ENCODE data around the gene KITLG.
A peak's percentile ranks its signal among the peaks of the same experiment; 100 is the strongest.
"Not testable (repeated sequence)": the region's sequence is repeated elsewhere in the genome, so short reads cannot be mapped to it uniquely, and the experiment has no call there.

Gene KITLG

DNA sequence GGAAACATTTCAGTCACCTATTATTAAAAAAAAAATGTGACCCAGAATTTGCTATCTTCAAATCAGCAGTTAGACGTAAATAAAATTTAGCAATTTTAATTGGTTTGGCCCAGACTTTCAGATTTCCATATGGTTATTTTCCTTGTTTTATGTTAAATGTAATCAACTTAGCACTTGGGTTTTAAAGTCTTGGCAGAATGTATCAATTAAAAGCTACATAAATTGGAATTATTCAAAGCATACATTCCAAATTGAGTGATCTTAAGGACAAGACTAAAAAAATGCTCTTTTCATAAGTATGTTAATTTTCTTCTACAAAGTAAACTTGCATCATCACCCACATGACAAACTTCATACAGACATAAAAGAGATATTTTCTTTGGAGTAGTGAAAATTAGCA is 3.4 kb downstream of the KITLG start:
- no peak for DNase-seq (ENCODE audit: low spot score)

- DNase-seq (ENCODE audit: low spot score), result no peak
Measured at GRCh38 chr12:88575361-88575970, 4.8 kb downstream of the KITLG start.

GRCh38 chr12:88574278-88574677 is 6.0 kb downstream of the KITLG start:
- DNase-seq (ENCODE audit: low spot score), result no peak

DNA sequence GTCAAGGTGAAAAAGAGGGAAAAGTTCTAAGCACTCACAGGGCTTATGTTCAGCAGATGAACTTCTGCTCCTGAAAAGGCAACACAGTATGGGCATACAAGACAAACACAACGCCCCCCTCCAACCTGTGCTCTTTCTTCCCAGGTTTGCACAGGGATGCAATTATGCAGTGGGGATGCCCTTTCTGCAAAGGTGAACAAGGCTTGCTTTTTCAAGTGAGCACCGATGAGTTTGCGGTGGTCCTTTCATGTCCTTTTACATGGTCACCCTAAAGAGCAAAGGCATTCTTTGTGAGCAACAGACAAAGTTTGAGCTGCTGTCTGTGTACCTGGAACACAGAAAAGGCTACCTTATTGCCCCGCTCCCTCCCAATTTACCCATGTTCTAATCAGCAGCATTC is 6.7 kb downstream of the KITLG start:
- DNase-seq (ENCODE audit: low spot score), result no peak

DNA sequence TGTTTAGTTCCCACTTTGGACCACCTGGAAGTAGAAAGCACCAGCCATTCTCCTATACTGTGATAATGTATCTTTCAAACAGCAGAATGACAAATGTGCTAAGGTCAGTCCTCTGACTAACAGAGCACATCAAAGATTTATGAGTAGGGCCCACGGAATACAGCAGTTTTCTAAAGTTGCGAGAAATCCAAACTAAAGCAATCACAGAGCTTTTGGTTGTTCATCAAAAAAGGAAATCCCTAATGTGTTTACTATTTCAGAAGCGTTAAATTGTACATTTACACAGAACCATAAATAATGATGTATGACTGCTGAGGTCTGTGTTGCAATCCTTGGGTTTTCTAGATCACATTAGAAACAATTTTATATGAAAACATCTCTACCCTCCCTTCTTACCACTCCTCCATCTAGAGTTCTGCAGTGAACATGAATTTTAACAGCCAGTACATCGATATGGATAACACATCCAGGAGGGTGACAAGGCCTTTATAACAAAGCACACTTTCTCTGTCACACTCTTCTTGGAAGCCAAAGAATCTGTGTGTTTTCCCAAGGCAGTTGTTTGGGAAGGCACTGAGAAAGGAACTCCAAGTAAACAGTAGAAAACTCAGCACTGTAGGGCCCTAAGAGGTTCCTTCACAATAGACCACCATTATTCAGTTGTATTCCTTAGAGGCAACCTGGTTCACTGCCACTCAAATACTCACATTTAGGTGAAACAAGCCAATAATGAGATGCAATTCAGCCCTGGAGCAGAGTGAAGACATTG is 7.3 kb downstream of the KITLG start:
- no peak for DNase-seq (ENCODE audit: low spot score)

DNA sequence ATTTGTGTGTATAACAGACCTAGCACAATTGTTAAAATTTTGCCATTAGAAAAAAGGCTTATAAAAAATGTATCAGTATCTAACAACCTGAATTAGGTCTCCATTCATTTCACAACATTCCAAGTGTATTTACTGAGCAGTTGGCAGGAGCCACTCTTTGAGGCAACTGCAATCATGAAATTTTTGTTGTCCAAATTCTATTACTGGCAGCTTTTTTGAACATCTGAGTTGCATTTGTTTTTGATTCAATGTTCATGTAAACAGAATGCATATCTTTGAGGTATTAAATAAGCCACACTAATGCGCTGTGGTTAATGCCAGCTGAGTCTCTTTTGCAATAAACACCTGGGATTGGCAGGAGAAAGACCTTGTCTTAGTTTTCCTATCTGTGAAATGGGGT is 8.7 kb downstream of the KITLG start:
- DNase-seq (ENCODE audit: low spot score), result no peak

DNA sequence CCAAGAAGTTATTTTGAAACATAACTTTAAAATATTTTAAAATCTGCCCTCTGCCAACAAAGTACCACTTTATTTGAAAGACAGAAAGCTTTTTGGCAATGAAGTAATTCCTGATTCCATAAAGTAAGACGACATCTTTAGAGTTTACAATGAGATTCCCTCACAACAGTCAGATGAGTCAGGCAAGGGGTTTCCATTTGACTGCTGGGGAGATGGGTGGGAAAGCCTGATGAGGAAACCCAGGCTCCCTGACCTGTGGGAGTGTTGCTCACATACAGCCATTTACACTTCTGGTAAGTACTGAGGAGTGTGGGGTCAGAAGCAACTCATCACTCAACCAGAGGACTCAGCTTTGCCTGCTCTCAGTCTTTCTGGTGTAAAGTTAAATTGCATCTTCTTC is 10.2 kb downstream of the KITLG start:
- DNase-seq (ENCODE audit: low spot score), result no peak

DNA sequence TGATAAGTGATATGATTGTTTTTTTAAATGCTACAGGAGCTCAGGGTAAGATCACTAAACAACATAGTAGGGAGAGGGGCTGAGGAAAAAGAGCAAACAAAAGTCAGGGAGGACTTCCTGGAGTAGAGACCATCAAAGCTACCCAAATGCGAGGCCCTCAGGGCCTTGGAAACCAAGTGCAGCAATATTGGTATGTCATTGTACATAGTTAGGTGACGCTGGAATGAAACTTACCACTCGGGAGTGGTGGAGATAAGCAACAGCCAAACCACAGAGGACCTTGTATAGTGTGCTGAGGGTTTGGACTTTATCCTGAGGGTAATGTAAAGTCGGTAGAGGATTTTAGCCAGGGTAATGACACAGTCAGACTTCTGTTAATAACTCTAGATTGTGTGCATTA is 13.8 kb downstream of the KITLG start:
- no peak for DNase-seq (ENCODE audit: low spot score)

DNA sequence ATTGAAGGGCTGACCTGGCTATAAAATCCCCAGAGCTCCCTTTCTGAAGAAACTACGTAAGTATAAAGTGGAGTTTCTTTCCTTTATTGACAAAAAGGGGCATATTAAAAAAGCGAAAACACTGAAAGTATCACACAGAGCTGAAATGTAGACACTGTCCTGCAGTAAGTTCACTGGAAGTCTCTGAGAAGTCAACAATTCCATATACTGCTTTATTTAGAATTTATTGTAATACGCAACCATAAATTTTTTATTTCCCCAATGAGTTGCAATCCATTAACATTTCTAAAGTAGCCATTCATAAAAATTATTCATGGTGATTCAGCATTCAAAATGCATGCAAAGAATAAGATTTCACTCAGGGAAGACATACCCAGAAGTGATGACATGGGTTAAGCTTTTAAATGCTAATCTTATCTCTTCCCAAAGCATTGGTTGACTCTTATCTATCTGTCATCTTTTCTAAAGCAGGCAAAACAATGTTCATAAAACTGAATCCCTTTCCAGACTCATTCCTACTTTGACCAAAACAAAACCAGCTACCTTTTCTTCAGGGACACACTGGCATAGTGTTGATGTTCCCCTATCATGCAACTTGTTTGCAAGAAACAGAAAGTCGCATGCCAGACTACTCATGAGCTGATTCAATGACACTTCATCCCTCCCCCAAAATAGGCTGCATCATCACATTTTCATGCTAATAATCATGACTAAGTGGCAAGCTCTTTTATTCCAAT is 17.3 kb downstream of the KITLG start:
- peak; percentile 25 for DNase-seq (ENCODE audit: low spot score)

DNA sequence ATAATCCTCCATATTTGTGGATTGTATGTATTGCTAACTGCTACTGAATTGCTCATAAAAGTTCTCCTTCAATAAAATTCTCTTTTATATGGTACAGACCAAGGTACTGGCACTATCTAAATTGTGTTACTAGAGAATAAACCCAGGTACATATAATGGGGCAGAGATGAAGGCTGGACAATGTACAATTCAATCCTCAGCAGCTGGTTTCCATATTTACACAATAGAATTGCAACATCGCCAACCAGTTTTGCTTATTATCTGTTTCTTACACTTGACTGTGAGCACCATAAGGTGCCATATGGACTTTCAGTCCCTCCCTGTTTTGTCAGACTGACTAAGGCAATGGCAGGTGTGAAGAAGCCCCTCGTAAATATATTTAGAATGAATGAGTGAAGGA is 18.1 kb downstream of the KITLG start:
- DNase-seq (ENCODE audit: low spot score), result no peak

- DNase-seq (ENCODE audit: low spot score), result no peak
Measured at GRCh38 chr12:88559772-88560171, 20.5 kb downstream of the KITLG start.

GRCh38 chr12:88559199-88559598 is 21.1 kb downstream of the KITLG start:
- DNase-seq (ENCODE audit: low spot score), result no peak

- DNase-seq (ENCODE audit: low spot score), result no peak
Measured at GRCh38 chr12:88558340-88558867, 21.9 kb downstream of the KITLG start.

DNA sequence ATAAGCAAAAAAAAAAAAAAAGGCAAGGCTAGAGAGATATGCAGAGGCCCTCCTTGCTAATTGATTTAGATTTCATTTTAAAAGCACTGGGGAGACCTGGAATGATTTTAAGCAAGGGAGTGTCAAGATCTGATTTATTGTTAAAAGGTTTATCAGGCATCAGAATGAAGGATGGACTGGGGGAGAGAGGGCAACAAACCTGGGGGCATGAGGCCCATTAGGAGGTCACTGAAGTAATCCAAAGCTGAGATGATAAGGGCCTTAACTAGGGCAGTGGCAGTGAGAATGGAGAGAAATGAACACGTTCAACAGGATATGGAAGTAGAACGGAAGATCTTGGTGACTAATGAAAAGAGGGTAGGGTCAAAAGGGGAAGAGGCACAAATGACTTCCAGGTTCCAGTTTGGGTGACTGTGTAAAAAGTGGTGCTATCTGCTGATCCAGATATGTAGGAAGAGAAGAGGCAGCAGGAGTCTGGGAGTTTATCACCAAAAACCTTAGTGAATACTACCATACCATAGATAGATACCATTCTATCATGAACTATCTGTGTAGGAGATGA is 24.0 kb downstream of the KITLG start:
- no peak for DNase-seq (ENCODE audit: low spot score)

- no peak for DNase-seq (ENCODE audit: low spot score)
Measured at GRCh38 chr12:88553941-88554658, 26.2 kb downstream of the KITLG start.

GRCh38 chr12:88552610-88553079 is 27.6 kb downstream of the KITLG start:
- DNase-seq (ENCODE audit: low spot score), result no peak

- DNase-seq (ENCODE audit: low spot score), result no peak
Measured at GRCh38 chr12:88549929-88550328, 30.3 kb downstream of the KITLG start.

- not testable (repeated sequence) for DNase-seq (ENCODE audit: low spot score)
Measured at GRCh38 chr12:88547949-88548348, 32.3 kb downstream of the KITLG start.

- DNase-seq (ENCODE audit: low spot score), result no peak
Measured at GRCh38 chr12:88546853-88547252, 33.4 kb downstream of the KITLG start.

DNA sequence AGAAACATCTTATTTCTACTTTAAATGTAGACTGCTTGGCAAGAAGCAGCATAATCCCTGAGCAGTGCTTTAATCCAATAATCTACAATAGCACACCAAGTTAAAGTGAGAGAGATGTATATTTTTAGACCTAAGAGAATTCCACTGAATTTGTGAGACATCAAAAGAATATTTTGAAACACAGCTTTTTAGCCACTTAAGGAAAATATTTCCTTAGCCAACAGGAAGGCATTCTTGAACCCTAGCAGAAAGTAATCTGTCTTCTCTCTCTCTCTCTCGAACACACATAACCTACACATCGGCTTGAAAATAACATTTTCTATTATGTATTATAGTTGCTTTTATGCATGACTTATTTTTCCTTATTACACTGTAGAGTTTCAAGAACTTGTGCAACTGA is 34.0 kb downstream of the KITLG start:
- no peak for DNase-seq (ENCODE audit: low spot score)

DNA sequence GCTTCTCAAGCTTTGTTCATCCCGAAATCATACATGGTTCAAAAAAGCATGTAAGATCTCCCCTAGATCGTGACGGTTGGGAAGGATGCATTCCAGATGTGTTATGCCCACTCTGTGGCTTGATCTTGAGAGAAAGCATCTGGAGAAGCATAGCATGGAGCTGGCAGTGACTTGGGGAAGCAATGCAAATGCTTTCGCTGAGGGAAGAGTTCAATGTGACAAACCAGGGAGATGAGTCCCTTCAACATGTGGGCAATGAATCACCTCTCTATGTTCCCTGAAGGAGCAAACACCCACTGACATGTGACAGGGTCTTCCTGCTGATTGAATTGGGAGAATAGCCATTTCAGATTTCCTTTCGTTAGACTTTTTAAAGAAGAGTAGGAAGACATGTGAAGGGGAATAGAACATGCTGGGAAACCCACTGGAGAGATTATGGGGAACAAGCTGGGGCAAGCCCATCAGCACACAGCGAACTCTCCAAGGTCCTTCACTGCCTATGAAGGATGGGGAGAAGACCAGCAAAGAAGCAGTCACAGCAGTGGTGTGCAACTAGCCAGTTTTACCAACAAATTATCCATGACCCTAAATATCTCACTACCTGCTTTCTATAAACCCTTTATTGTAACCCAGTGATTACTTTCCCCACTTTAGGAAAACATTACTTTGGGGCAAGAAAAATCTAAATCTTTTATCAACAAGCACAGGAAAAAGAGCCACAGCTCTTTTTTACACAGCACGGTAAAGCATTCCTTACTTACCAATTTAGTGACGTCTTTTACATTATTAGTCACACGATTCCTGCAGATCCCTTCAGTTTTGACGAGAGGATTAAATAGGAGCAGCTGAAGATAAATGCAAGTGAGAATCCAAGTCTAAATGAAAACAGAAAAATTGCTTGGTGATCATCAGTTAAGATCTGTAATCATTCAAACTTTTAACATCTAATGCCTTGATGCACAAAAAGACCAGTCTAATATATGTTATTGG is 35.0 kb downstream of the KITLG start:
- DNase-seq (ENCODE audit: low spot score), result no peak

Measured in hepatic stellate cell (primary cell).